Chondrocyte (in vitro differentiated cells): Measurements from ENCODE around the gene NSD2. TPM values are rescaled to one million over a fixed set of nuclear protein-coding genes. Genes with fewer than 3 reads are reported as not detected.
A peak's percentile ranks its signal among the peaks of the same experiment; 100 is the strongest.

Experiments used
- DNase-seq: peaks from one replicate; pipeline ENCODE4 v3.0.0; 2021; ENCODE audit warnings: mixed read lengths, low spot score
- H3K27ac Mint-ChIP-seq: one replicate; pipeline ENCODE4 v1.8.0; 2021; ENCODE audit warnings: mild to moderate bottlenecking, moderate library complexity, mixed read lengths; ENCODE audit not compliant: unreplicated experiment
- H3K27me3 Mint-ChIP-seq: 2 replicates; pipeline ENCODE4 v1.8.0; 2021; ENCODE audit warnings: low read depth, mixed read lengths
- H3K36me3 Mint-ChIP-seq: 2 replicates; pipeline ENCODE4 v1.8.0; 2021; ENCODE audit warnings: low read depth, mixed read lengths
- H3K4me1 Mint-ChIP-seq: 2 replicates; pipeline ENCODE4 v1.8.0; 2021; ENCODE audit warnings: low read depth, mild to moderate bottlenecking, mixed read lengths
- H3K4me3 Mint-ChIP-seq: one replicate; pipeline ENCODE4 v1.8.0; 2021; ENCODE audit warnings: mild to moderate bottlenecking, moderate library complexity, mixed read lengths; ENCODE audit not compliant: unreplicated experiment
- H3K9me3 Mint-ChIP-seq: 2 replicates; pipeline ENCODE4 v1.8.0; 2021; ENCODE audit warnings: low read depth, mixed read lengths
- CTCF ChIP-seq: fragments of 200-600 bp; sonication (generic); IDR thresholded peaks from 2 replicates; pipeline ENCODE4 v1.5.0; 2021; ENCODE audit warnings: antibody characterized with exemption, mild to moderate bottlenecking, moderate library complexity
- total RNA-seq: library from RNA; stranded (reverse); gene quantifications from 3 replicates; pipeline ENCODE4 v1.2.1, GENCODE V29; 2021

The NSD2 gene
- total RNA-seq, 1 donor from 2014 or later, result 53.5 TPM

- DNase-seq, result no peak
- Mint-ChIP-seq H3K4me3 (peak overlapping the region; percentile 74), H3K9me3 (no peaks in the 10 kb centered on the region), H3K27ac (peak overlapping the region; percentile 94), H3K27me3 (no peaks in the 10 kb centered on the region), H3K4me1 (peaks cover 28% of the 10 kb centered on the region), H3K36me3 (no peaks in the 10 kb centered on the region)
- TF ChIP-seq CTCF, result no peak
Observed at GRCh38 chr4:1872870-1873269, 1.7 kb downstream of the NSD2 start.

DNA sequence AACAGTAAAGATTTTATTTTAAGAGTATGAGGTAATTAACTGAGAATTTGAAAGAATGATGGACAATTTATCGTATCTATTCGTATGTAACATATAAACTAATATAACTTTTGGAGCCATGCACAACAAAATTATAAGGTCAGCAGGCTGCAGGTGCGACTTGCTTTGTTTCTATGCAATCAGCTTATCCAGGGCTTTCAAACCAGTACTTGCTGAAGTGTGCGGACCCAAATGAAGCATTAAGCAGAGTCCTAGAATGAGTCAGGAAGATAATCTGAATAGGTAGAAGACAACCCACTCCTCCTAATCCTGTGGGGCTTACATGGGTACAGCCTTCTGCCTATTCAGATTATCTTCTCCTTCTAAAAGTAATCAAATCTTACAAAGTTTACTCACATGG, 2.1 kb downstream of the NSD2 start:
- no peaks in the 10 kb centered on the region for H3K36me3 Mint-ChIP-seq
- no peak for DNase-seq
- peaks cover 29% of the 10 kb centered on the region for H3K4me1 Mint-ChIP-seq
- H3K27ac Mint-ChIP-seq, result peak overlapping the region; percentile 94
- H3K4me3 Mint-ChIP-seq, result peak overlapping the region; percentile 74
- no peaks in the 10 kb centered on the region for H3K27me3 Mint-ChIP-seq
- no peaks in the 10 kb centered on the region for H3K9me3 Mint-ChIP-seq
- no peak for TF ChIP-seq CTCF

- DNase-seq, result peak; percentile 15
- H3K36me3 Mint-ChIP-seq, result no peaks in the 10 kb centered on the region
- no peaks in the 10 kb centered on the region for H3K27me3 Mint-ChIP-seq
- H3K4me1 Mint-ChIP-seq, result peaks cover 33% of the 10 kb centered on the region
- peak overlapping the region; percentile 23 for H3K27ac Mint-ChIP-seq
- no peak overlapping the region for H3K4me3 Mint-ChIP-seq
- no peaks in the 10 kb centered on the region for H3K9me3 Mint-ChIP-seq
- TF ChIP-seq CTCF, result no peak
Observed at GRCh38 chr4:1873776-1874175, 2.6 kb downstream of the NSD2 start.

DNA sequence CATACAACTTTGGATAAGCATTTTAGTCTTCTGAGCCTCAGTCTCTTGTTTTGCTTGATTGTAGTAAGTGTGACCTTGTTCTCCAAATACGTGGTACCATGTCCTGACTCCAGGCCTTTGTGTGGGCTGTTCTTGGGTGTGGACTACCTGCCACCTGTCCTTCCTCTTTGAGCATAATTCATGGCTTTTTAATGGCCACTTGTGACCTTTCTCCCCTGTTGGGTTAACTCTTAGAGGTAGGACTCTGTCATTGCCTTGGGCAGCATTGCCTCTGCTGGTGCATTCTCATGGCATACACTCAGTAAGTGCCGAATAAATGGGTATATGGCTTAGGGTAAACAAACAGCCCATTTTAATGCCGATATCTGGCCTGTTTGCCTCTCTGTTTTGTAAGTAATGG, 3.0 kb downstream of the NSD2 start:
- peak overlapping the region; percentile 23 for H3K27ac Mint-ChIP-seq
- H3K9me3 Mint-ChIP-seq, result no peaks in the 10 kb centered on the region
- H3K4me3 Mint-ChIP-seq, result no peak overlapping the region
- H3K4me1 Mint-ChIP-seq, result peaks cover 33% of the 10 kb centered on the region
- no peaks in the 10 kb centered on the region for H3K27me3 Mint-ChIP-seq
- no peaks in the 10 kb centered on the region for H3K36me3 Mint-ChIP-seq
- peak; percentile 1 for DNase-seq
- TF ChIP-seq CTCF, result no peak

DNA sequence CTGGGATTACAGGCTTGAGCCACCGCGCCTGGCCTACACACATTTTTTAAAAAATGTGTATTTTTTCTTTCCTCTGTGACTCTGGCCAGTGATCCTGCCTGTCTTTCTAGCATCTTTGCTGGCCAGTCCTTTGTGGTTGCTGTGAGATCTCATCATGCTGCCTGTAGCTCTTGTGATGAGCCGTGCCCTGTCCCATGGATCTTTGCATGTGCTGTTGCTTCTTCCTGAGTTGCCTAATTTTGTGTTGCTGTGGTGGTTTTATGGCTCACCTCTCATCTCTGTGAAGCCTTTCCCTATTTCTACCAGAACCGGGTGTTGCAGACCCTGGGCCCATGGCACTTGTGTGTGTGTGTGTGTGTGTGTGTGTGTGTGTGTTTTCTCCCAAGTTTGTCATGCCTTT, 8.3 kb downstream of the NSD2 start:
- Mint-ChIP-seq H3K4me3 (no peak overlapping the region), H3K27me3 (no peaks in the 10 kb centered on the region), H3K36me3 (no peaks in the 10 kb centered on the region), H3K27ac (peak overlapping the region; percentile 55), H3K9me3 (no peaks in the 10 kb centered on the region), H3K4me1 (peaks cover 27% of the 10 kb centered on the region)
- TF ChIP-seq CTCF, result no peak
- peak; percentile 11 for DNase-seq
